HG02840 (cell line): Measurements from ENCODE around the gene FABP1.

Experiments used
- ATAC-seq: cut with Tn5 transposase; IDR thresholded peaks from one replicate; pipeline ENCODE4 v1.9.1; 2021; ENCODE audit warnings: mild to moderate bottlenecking, moderate library complexity, moderate number of reproducible peaks; ENCODE audit not compliant: unreplicated experiment, low FRiP score

FABP1 gene

GRCh38 chr2:88127888-88128653 lies at the start of gene FABP1:
FABP1 (minus strand) TSS chr2:88128062; CDS start chr2:88128017, 45 bp downstream.
- no peak for ATAC-seq

- no peak for ATAC-seq
Observed at GRCh38 chr2:88177556-88177955, 49.7 kb upstream of the FABP1 start.

GRCh38 chr2:88176352-88176984 lies 48.6 kb upstream of the FABP1 start:
- no peak for ATAC-seq

GRCh38 chr2:88172882-88173281 lies 45.0 kb upstream of the FABP1 start:
- no peak for ATAC-seq

- ATAC-seq, result no peak
Observed at GRCh38 chr2:88171966-88172365, 44.1 kb upstream of the FABP1 start.

- ATAC-seq, result no peak
Observed at GRCh38 chr2:88170472-88170892, 42.6 kb upstream of the FABP1 start.

GRCh38 chr2:88168386-88168785 lies 40.5 kb upstream of the FABP1 start:
- ATAC-seq, result no peak

- no peak for ATAC-seq
Observed at GRCh38 chr2:88167740-88168139, 39.9 kb upstream of the FABP1 start.

- no peak for ATAC-seq
Observed at GRCh38 chr2:88165332-88166003, 37.6 kb upstream of the FABP1 start.

- ATAC-seq, result no peak
Observed at GRCh38 chr2:88161446-88162244, 33.8 kb upstream of the FABP1 start.

GRCh38 chr2:88160517-88160916 lies 32.7 kb upstream of the FABP1 start:
- ATAC-seq, result no peak

- ATAC-seq, result no peak
Observed at GRCh38 chr2:88159955-88160415, 32.1 kb upstream of the FABP1 start.

- no peak for ATAC-seq
Observed at GRCh38 chr2:88159481-88159880, 31.6 kb upstream of the FABP1 start.

GRCh38 chr2:88148929-88149438 lies 21.1 kb upstream of the FABP1 start:
- no peak for ATAC-seq

GRCh38 chr2:88147145-88147544 lies 19.3 kb upstream of the FABP1 start:
- no peak for ATAC-seq

- ATAC-seq, result no peak
Observed at GRCh38 chr2:88146590-88146989, 18.7 kb upstream of the FABP1 start.

- ATAC-seq, result no peak
Observed at GRCh38 chr2:88144914-88145497, 17.1 kb upstream of the FABP1 start.

GRCh38 chr2:88144271-88144670 lies 16.4 kb upstream of the FABP1 start:
- ATAC-seq, result no peak

- ATAC-seq, result no peak
Observed at GRCh38 chr2:88141952-88142351, 14.1 kb upstream of the FABP1 start.

- no peak for ATAC-seq
Observed at GRCh38 chr2:88139804-88140203, 11.9 kb upstream of the FABP1 start.
